SKM-1 treated with dmso at 0.1 percent for 144 hours (cell line): ENCODE measurements around the gene RGS3.

Experiments
- DNase-seq: peaks from one replicate; lab custom pipeline; 2025; ENCODE audit not compliant: unreplicated experiment; lab: John Stamatoyannopoulos, UW

RGS3 gene

GRCh38 chr9:113597390-113598241 is 134.1 kb downstream of the RGS3 start:
- no peak for DNase-seq

GRCh38 chr9:113598451-113598850 is 134.9 kb downstream of the RGS3 start:
- DNase-seq, result no peak

GRCh38 chr9:113598883-113599282 is 135.4 kb downstream of the RGS3 start:
- DNase-seq, result no peak

GRCh38 chr9:113599646-113600022 is 136.1 kb downstream of the RGS3 start:
- no peak for DNase-seq

- no peak for DNase-seq
These were observed 136.7 kb downstream of the RGS3 start for GRCh38 chr9:113600023-113600823.

GRCh38 chr9:113600871-113601614 is 137.5 kb downstream of the RGS3 start:
- no peak for DNase-seq

- DNase-seq, result no peak
These were observed 138.1 kb downstream of the RGS3 start for GRCh38 chr9:113601656-113602055.

GRCh38 chr9:113602126-113603047 is 138.9 kb downstream of the RGS3 start:
- DNase-seq, result peak; percentile 20

GRCh38 chr9:113603048-113603375 is 139.5 kb downstream of the RGS3 start:
- DNase-seq, result no peak

GRCh38 chr9:113603773-113604172 is 140.2 kb downstream of the RGS3 start:
- DNase-seq, result no peak

- no peak for DNase-seq
These were observed 140.9 kb downstream of the RGS3 start for GRCh38 chr9:113604393-113604792.

- DNase-seq, result no peak
These were observed 143.0 kb downstream of the RGS3 start for GRCh38 chr9:113606510-113606909.

- no peak for DNase-seq
These were observed 144.7 kb downstream of the RGS3 start for GRCh38 chr9:113608082-113608685.

GRCh38 chr9:113609562-113610318 is 146.2 kb downstream of the RGS3 start:
- DNase-seq, result no peak

GRCh38 chr9:113611461-113612215 is 148.1 kb downstream of the RGS3 start:
- DNase-seq, result no peak

GRCh38 chr9:113612216-113612747 is 148.8 kb downstream of the RGS3 start:
- no peak for DNase-seq

GRCh38 chr9:113612828-113613227 is 149.3 kb downstream of the RGS3 start:
- no peak for DNase-seq

- DNase-seq, result no peak
These were observed 150.4 kb downstream of the RGS3 start for GRCh38 chr9:113613815-113614413.
